Skin of body (tissue), 2 donors: ENCODE measurements around the gene ATP5F1D. TPM values are rescaled to one million over a fixed set of nuclear protein-coding genes. Genes with fewer than 3 reads are reported as not detected.

Experiments
- DNase-seq: peaks from one replicate; lab custom pipeline; 2025; lab: John Stamatoyannopoulos, UW
- total RNA-seq: library from RNA; depleted of rRNA; stranded (reverse); fragments of >200 nt; gene quantifications from one replicate; pipeline ENCODE4 v1.2.3, GENCODE V29; 2014

Gene ATP5F1D
- total RNA-seq, 1 donor from 2014 or later, result 22.9 TPM

DNA sequence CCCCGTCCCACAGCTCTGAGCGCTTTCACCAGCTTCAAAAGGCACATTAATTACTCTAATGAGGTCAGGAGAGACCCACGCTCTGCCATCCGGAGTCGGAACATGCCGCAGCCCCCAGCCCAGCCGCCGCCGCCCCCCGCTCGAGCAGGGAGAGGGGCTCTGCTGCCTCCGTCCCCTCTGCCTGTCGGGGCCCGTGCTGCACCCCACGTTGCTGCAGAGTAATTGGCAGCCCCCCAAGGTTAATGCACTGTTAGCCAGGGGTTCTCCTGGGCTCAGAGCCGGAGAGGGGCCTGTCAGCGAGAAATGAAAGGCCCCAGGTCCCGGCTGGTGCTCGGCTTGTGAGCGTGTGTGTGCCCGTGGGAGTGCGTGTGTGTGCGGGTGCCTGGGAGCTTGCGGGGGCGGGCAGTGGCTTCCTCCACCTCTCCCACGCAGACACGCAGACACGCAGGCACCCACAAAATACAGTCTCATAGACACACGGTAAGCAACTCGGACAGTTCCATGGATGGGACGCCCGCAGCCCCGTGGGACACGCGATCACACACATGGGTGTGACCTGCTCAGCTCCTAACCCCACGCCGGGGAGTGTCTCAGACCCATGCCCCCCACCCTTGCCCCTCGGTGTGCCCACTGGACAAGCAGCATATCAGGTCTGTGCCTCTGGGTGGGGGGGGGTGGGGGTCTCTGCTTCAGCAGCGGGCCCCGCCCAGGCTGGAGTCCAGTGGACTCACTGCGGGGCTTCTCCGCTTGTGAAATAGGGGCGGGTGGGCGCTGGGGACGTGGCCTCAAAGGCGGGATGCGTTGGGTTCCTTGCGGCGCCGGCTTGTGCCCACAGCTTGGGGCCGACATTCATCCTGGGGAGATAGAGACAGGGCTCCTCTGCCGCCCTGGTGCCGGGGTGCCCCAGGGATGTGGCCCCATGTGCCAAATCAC, 39.4 kb downstream of the ATP5F1D start:
- no peak for DNase-seq

DNA sequence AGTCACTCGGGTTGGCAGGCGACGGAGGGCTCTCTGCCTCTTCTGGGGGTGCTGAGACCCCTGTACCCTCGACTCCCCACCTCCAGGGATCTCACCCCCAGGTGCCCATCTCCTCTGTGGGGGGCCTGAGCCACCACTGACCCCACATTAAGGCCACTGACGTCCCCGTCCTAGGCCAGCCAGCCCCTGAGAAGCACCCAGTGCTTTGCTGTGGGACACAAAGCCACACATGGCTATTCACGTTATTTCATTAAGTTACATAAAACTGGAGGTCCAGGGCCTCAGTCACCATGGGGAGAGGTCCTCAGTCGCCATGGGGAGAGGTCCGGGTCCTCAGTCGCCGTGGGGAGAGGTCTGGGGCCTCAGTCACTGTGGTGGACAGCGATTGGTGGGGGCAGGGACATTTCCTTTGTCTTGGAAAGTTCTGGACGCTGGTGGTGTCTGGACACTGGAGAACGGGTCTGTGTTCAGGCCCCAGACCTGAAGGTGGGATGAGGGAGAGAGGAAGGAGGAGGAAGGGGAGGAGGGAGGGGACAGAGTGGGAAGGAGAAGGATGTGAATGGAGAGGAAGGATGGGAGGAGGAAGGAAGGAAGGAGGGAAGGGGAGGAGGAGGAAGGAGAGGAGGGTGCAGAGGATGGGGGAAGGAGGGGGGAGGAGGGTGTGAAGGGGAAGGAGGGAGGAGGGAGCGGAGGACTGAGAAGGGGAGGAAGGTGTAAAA, 40.2 kb downstream of the ATP5F1D start:
- DNase-seq, result no peak

DNA sequence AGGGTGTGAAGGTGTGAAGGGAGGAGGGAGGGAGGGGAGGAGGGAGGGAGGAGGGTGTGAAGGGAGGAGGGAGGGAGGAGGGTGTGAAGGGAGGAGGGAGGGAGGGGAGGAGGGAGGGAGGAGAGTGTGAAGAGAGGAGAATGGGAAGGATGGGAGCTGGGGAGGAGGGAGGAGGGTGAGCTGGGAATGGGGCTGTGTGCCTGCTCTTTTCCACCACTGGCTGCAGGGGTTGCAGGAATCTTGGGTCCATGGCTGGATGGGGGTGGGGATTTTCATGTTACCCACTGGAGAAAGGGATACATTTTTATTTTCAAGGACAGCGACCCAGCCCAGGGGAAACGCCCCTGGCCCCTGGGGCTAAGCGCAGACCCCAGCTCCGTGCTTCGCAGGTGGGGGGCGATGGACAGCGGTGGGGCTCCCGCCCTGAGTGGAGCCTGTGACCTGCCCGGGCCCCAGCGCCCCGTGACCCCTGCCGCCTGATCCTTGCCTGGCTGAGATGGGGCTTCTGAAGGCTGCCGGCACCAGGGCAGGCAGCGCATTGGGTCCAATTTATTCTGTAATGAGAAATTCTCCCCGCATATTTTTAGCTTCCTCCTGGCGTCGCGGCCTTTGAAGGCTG, 41.1 kb downstream of the ATP5F1D start:
- no peak for DNase-seq

DNA sequence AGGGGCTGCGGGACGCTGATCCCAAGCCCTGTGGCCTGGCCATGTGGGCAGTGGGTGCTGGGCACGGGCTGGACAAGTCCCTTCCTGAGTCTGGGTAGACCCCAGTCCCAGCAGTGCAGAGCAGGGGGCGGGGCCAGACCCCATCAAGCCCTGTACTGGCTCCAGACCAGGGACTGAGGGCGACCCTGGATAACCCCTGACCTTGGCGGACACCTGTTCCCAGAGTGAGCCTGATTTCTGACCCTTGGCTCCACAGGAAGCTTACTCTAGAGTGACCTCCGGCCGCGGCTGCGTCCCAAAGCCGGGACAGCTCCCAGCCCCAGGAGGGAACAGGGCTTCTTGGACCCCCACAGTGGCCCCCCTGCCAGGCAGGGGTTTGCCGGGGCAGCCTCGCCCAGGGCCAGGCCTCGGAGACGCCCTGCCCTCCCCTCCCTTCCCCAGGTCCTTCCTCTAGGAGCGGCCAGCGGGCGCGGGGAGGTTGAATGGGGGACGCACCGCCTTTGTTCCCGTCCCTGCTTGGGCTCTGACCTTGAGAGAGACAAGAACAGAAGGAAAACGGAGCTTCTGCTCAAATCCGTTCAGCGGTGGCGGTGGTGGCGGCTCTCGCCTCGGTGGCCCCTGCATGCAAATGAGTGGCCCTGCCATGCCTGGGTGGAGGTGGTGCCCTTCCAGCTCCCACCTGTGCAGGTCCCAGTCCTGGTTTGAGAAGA, 41.8 kb downstream of the ATP5F1D start:
- DNase-seq, result no peak

DNA sequence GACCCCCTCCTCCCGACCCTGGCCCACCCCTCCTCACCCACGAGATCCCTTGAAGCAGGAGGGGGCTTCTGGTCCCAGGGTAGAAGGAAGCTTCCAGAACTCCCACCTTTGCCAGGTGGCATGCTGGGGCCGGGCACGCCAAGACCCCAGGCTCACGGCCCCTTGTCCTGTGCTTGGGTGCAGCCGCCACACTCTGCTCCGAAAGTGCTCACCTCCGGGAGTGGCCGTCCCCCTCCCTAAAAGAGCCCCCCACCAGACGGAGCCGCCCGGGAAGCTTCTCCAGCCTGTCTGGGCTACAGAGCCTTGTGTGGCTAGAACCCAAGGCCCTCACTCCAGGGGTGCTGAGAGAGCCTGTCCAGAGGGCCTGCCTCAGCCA, 42.4 kb downstream of the ATP5F1D start:
- DNase-seq, result no peak

DNA sequence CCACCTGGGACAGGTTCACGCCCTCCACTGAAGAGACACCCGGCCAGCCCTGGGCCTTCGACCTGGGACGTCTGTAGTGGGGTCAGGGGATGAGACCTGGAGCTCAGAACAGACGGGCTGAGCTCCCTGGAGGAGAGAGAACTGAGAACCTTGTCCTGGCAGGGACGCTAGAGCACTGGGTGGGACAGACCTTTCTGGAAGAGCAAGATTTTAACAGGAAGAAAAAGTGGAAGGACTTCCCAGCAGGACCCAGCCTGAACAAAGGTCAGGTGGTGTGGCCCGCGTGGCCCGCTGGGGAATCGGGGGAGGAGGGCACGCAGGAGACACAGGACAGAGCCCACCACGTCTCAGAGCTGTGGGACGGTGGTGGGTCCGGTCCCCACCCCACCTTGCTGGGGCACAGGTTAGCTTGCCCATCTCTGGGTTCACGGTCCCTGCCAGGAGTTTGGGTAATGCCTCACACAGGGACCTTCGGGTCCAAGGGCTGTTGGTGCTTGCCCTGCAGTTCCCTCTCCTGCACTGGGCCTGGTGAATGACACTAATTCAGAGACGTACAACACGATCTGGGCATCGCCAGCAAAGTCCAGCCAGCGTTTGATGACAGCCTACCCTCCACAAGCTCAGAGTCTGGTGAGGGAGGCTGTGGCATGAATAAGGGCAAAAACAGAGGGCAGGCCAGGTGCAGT, 42.9 kb downstream of the ATP5F1D start:
- no peak for DNase-seq

DNA sequence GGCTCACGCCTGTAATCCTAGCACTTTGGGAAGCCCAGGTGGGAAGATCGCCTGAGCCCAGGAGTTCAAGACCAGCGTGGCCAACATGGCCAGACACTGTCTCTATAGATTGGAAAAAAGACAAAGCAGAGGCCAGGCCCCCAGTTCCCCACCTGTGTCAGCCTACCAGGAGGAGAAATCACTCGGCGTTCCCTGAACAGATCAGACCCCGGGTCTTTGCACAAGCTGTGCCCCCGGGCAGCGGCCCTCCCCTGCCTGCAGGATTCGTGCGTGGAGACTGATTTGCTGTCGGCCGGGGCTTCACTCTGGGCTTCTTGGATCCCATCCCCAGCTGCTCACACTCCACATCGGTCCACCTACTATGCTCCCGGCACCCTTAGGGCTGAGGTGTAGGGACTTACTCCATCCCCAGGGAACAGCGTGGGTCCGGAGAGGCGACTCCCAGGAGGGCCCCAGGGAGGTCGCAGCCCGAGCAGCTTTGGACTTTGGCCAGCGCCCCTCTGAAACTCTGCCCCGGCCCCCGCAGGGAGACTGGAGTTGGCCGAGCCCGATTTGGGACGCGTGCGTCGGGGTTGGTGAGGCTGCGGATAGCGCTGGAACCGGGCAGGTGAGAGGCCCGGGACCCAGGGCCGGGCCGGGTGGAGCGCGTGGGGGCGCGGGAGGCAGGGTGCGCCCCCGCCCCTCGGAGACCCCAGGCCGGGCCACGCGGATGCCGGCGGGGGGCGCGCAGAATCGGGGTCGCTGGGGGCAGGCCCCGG, 43.6 kb downstream of the ATP5F1D start:
- no peak for DNase-seq

DNA sequence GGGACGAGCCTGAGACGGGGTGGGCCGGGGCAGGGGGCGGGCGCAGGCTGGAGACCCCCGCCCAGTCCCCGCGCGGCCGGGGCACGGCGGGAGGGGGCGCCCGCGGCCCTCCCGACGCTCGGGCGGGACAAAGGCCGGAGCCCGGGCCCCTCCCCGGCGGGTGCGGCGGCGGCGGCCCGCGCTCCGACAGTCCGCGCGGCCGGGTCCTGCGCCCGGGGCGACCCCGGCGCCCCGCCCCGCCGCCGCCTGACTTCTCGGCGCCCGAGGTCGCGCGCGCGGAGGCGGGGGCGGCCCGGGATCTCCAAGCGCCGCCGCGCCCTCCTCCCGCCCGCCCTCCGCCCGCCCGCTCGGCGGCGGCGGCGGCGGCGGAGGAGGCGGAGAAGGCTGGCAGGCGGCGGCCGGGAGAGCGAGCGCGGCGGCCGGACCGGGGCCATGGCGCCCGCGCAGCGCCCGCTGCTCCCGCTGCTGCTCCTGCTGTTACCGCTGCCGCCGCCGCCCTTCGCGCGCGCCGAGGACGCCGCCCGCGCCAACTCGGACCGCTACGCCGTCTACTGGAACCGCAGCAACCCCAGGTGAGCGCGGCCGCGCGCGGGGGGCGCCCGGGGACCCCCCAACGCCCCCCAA, 44.3 kb downstream of the ATP5F1D start, which contains the start of gene EFNA2:
Gene EFNA2 (plus strand): TSS at position 137 of the 624 bp plus-strand sequence. CDS start 296 bp downstream, at position 433.
- no peak for DNase-seq

DNA sequence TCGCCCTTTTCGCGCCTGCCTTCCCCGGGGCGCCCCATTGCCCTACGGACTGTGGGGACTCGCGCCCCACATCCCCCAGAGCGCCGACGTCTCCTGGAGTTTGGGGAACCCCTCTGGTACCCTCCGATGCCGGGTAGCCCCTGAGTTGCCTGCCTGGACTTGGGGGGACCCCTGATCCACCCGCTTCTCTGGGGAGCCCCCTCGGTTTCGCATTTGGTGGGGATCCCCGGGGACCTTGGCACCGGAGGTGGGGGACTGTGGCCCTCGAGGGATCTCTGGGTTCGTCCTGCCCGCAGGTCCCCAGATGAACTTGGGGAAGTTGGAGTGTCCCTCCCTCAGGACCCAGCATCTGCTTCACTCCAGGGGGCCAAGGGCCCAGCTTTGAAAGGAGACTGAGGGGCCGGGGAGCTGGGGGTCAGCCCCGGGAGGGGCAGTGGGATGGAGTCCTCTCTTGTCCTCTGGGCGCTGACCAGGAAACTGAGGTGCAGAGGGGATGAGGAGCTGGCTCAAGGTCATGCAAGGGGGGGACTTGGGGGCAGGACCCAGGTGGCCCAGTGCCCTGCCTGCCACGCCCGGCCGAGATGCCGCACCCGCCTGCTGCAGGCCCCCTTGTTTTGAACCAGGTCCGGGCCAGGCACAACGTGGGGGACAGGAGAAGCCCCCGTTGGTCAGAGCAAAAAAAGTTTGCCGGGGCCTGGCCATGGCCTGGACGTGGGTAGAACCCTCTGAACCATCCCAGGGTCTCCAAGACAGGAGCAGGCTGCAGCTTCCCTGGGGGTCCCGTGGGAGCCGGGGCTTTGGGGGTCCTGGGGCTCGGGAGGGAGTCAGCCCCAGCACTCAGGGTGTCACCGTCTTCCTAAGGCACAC, 45.2 kb downstream of the ATP5F1D start:
- no peak for DNase-seq

DNA sequence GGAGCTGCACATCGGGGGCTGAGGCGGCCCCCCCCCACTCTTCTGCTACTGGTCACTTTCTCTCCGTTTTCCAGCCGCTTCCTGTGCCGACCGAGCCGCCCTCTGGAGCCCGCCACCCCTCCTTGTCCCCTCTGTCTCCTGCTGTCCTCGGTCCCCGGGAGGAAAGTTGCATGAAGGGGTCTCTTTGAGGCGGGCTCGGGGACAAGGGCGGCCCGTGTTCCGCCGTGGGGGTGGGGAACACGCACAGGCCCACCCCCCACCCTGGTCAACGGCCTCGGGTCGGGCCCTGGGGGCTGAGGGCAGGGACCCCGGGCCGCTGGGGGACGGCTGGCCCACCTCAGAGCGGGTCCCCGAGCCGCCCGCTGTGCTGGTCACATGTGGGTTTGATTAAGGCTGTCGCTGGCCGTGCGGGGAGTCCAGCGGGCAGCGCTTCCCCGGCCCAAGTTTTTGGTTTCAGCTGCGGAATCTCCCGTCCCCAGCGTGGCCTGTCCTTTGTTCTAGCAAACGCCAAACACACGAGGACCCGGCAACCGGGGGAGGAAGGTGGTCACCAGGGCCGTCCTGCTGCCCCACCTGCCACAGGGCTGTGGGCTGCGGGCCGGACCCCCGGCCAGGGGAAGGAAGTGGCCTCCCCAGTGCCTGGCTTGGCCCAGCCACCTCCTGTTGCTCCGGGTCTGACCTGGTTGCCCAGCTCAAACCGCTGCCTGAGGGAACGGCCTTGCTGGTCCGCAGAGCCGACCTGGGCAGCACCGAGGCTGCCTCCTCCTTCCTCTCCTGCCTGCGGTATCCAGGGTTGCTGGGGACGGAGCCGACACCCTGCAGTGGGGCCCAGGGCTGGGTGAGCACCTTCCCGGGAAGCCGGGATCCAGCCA, 46.0 kb downstream of the ATP5F1D start:
- DNase-seq, result no peak

DNA sequence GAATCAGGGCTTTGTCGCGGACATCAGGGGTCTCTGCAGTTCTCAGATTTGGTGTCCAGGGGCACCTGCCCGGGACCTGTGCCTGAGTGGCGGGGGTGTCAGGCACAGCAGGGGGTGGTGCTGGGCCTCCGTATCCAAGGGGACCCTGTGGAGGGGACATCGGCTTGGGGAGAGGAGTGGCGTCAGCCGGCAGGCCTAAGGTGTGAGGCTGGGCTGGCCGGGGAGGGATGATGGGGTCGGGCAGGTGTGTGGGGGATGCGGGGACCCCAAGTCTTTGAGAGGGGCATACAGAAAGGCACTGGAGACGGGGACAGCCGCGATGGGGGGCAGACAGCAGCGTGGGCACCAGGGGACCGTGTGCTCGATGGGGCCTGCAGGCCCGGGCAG, 46.7 kb downstream of the ATP5F1D start:
- DNase-seq, result no peak

DNA sequence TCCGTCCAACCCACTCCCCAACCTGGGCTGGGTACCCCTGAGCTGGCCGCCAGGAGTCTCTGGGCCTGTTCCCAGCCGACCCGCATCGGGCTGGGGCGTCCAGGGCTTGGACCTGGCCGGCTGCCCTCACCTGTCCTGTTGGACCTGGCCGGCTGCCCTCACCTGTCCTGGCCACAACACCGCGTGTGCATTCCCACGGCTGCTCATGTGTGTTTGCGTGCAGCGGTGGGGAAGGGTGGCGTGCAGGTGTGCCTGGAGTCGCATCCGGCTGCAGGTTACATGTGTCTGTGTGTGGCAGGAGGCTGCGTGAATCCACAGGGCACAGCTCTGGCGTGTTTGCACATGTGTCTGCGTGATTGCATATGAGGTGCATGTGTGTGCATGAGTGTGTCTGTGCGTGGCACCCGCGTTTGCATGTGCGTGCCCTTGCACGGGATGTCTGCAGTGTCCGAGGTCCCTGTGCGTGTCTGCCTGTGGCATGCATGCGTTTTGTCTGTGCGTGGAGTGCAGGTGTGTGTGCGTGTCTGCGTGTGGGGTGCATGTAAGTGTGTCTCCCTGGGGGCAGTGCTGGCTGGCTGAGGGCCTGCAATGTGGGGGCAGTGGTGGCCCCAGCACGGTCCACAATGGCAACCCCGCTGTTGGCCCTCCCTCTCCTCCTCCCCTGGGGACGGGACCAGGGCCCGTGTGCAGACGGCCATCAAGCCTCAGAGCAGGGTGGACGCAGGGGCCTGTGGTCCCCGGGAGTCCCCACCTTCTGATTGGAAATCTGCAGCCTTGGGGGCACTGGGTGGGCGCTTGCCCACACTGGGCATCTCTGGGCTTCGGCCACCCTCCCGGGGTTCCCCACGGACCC, 47.5 kb downstream of the ATP5F1D start:
- DNase-seq, result no peak

DNA sequence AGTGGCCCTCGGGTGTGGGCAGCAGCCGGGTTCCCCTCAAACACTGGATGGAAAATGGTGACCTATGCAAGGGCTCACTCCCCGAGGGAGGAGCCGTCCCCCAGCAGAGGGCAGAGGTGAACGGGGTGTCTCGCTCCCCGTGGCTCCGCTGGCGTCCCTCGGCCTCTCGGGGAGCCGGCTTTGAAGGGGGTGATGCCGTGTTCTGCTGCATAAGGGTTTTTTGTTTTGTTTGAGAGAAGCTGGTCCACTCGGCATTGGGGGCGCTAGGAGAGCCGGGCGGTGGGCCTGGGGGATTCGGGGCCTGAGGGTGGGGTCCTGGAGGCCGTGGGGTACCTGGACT, 48.1 kb downstream of the ATP5F1D start:
- no peak for DNase-seq

DNA sequence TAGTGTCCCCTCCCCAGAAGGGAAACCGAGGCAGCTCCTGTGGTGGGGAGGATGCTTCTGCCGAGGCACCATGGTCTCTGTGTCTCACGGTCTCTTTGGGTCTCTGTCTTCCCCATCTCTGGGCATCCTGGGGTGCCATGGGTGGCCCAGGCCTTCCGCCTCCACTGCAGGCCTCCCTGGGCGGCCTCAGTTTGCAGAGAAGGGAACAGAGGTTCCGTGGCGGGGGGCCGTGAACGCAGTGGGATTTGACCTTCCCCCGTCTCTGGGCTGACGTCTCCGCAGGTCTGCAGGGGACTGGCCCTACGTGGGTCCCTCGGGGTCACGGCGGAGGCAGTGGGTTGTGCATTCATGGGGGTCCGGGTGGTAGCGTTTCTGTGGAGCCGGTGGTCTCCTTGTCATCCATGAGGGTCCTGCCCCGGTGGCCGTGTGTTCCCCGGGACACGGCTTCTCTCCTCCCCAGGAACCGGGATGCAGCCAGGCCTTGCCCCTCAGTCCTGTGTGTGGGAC, 48.7 kb downstream of the ATP5F1D start:
- DNase-seq, result no peak

DNA sequence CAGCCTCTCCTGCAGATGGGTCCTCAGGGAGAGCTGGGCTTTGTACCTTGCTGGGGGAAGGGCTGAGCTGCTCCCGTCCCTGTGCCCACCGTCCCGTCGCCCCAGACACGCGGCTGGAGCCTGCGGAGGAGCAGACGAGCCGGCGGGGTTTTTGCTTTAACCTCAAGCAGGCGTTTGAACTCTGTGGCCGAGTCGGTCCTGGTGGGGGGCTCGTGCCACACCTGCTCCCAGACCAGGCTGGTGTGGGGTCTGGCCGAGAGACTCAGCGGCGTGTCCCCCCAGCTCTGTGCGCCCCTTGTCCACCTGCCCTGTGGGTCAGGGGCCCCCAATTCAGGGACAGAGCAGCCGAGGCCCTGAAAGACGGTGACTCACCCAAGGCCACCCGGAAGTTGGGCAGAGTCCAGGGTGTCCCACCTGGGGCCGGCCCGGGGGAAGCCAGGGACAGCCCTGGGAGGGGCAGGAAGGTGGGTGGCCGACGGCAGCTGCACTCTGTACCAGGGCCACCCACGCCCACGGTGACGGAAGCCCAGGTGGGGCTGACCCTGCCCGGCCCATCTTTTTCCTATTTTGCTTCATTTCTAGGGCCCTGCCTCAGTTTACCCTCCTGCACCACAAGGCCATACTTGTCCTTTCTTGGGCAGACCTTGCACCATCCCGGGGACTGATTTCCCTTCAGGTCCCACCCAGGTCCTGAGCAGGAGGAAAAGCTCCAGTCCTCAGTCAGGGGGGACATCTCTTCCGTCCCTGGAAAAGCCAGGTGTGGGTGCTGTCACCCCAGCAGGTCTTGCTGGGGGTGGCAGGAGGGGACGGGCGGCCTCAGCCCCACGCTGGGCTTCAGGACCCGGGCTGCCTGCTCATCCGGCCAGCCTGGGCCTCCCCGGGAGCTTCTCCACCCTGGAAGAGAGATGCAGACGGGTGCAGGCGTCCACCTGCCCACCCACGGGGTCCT, 49.4 kb downstream of the ATP5F1D start:
- no peak for DNase-seq
